Fibroblast of lung (primary cell): ENCODE measurements around the gene CERS3. TPM values are rescaled to one million over a fixed set of nuclear protein-coding genes. Genes with fewer than 3 reads are reported as not detected.

Experiments used
- DNase-seq, 2 donors: peaks; one replicate each; pipeline versions ENCODE4 v3.0.0 to v3.0.0-alpha.2; 2010; ENCODE audit warnings: low read depth in 2 of 2
- H2AFZ ChIP-seq: 2 replicates; pipeline ENCODE4 v1.5.1; 2012; ENCODE audit warnings: low read length, control low read depth, inconsistent platforms
- H3K27ac ChIP-seq: 2 replicates; pipeline ENCODE4 v1.5.1; 2011; ENCODE audit warnings: low read length, control low read depth; ENCODE audit not compliant: insufficient read depth
- H3K27me3 ChIP-seq: 2 replicates; pipeline ENCODE4 v1.5.1; 2011; ENCODE audit warnings: mild to moderate bottlenecking, low read length; ENCODE audit not compliant: control insufficient read depth, insufficient read depth
- H3K36me3 ChIP-seq: 2 replicates; pipeline ENCODE4 v1.5.1; 2011; ENCODE audit warnings: low read length; ENCODE audit not compliant: control insufficient read depth, insufficient read depth
- H3K4me1 ChIP-seq: 2 replicates; pipeline ENCODE4 v1.5.1; 2011; ENCODE audit warnings: low read length; ENCODE audit not compliant: control insufficient read depth, insufficient read depth; ENCODE audit errors: extremely low read depth
- H3K4me2 ChIP-seq: 2 replicates; pipeline ENCODE4 v1.5.1; 2011; ENCODE audit warnings: low read length, control low read depth; ENCODE audit not compliant: insufficient read depth; ENCODE audit errors: extremely low read depth
- H3K4me3 ChIP-seq, 4 experiments: fragments of 200-600 bp in 1 of 4; sonication (generic) in 1 of 4; replicated peaks in 1 of 4; 2 replicates each; pipeline ENCODE4 v1.5.1; 2011 to 2016; ENCODE audit warnings: low read length in 4 of 4, low read depth in 3 of 4, mild to moderate bottlenecking in 3 of 4, control low read depth in 2 of 4, inconsistent platforms in 1 of 4, mixed read lengths in 1 of 4; ENCODE audit not compliant: insufficient read depth in 1 of 4; ENCODE audit errors: control extremely low read depth in 1 of 4
- H3K79me2 ChIP-seq: 2 replicates; pipeline ENCODE4 v1.5.1; 2012; ENCODE audit warnings: mild to moderate bottlenecking, low read length, inconsistent platforms; ENCODE audit not compliant: control insufficient read depth, insufficient read depth
- H3K9ac ChIP-seq: 2 replicates; pipeline ENCODE4 v1.5.1; 2011; ENCODE audit warnings: mild to moderate bottlenecking, low read length, control low read depth; ENCODE audit not compliant: insufficient read depth
- H3K9me3 ChIP-seq: 2 replicates; pipeline ENCODE4 v1.5.1; 2012; ENCODE audit warnings: low read depth, low read length; ENCODE audit not compliant: control insufficient read depth, insufficient read depth
- H4K20me1 ChIP-seq: 2 replicates; pipeline ENCODE4 v1.5.1; 2011; ENCODE audit warnings: low read length; ENCODE audit not compliant: control insufficient read depth, insufficient read depth; ENCODE audit errors: extremely low read depth
- EZH2 ChIP-seq: IDR thresholded peaks from 2 replicates; pipeline ENCODE4 v1.5.1; 2012; ENCODE audit warnings: low read length, control low read depth, mild to moderate bottlenecking; ENCODE audit errors: missing control alignments
- polyA plus RNA-seq, 2 donors: library from polyadenylated mRNA; depleted of rRNA in 1 of 2; stranded (reverse) in 1 of 2; unstranded in 1 of 2; fragments of >200 nt; gene quantifications; 2 replicates each; pipeline ENCODE4 v1.2.1, GENCODE V29; 2011 to 2012; ENCODE audit warnings: missing spikeins in 1 of 2
- total RNA-seq: library from RNA; depleted of rRNA; stranded (reverse); fragments of >200 nt; gene quantifications from 2 replicates; pipeline ENCODE4 v1.2.1, GENCODE V29; 2014
- TF ChIP-seq, protein P1 (sequence below), 2 donors: IDR thresholded peaks in 1 of 2; conservative IDR thresholded peaks in 1 of 2; 1 replicate in 1 of 2; 2 replicates in 1 of 2; pipeline ENCODE4 v1.5.1; 2011 to 2012; ENCODE audit warnings: low read length in 2 of 2, control low read depth in 1 of 2, inconsistent platforms in 1 of 2, low read depth in 1 of 2, mild to moderate bottlenecking in 1 of 2

CERS3 gene
- total and polyA plus RNA-seq, 2 donors (not counting 1 experiment from before 2014, with no cell fraction given): not detected

DNA sequence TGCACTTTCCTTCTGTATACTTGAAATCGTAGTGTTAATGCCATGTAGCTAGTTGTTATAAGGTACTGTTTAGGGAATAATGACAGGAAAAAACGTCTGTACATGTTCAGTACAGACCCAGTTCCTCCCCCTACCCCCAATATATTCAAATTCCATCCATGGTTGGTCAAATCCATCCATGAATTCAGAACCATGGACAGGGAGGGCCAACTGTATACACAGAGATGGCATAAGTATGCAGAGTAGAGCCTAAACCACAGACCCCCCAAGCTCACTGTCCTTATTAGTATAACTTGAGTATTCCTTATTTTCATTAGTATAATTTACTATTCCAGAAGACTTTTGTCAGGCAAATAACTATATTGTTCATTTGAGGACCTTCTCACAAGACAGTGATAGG is 135.7 kb downstream of the CERS3 start:
- Histone ChIP-seq H2AFZ (no peak overlapping the region), H3K4me1 (no peaks in the 10 kb centered on the region), H3K27me3 (no peaks in the 10 kb centered on the region), H3K36me3 (no peaks in the 10 kb centered on the region), H3K4me3 (no peak overlapping the region), H3K27ac (no peak overlapping the region), H3K79me2 (no peaks in the 10 kb centered on the region), H4K20me1 (no peaks in the 10 kb centered on the region), H3K4me2 (no peak overlapping the region), H3K9me3 (no peaks in the 10 kb centered on the region), H3K9ac (no peak overlapping the region)
- no peak for TF ChIP-seq EZH2
- TF ChIP-seq, protein P1, sequence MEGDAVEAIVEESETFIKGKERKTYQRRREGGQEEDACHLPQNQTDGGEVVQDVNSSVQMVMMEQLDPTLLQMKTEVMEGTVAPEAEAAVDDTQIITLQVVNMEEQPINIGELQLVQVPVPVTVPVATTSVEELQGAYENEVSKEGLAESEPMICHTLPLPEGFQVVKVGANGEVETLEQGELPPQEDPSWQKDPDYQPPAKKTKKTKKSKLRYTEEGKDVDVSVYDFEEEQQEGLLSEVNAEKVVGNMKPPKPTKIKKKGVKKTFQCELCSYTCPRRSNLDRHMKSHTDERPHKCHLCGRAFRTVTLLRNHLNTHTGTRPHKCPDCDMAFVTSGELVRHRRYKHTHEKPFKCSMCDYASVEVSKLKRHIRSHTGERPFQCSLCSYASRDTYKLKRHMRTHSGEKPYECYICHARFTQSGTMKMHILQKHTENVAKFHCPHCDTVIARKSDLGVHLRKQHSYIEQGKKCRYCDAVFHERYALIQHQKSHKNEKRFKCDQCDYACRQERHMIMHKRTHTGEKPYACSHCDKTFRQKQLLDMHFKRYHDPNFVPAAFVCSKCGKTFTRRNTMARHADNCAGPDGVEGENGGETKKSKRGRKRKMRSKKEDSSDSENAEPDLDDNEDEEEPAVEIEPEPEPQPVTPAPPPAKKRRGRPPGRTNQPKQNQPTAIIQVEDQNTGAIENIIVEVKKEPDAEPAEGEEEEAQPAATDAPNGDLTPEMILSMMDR (conservative IDR thresholded peaks at IDR 0.05 in 1 of 2, IDR thresholded peaks at IDR 0.05 in 1 of 2; ENCODE audit: low read depth in 1 of 2, low read length in 2 of 2): no peak
- DNase-seq: no peak

- Histone ChIP-seq H3K4me2 (no peak overlapping the region), H3K79me2 (no peaks in the 10 kb centered on the region), H3K9me3 (no peaks in the 10 kb centered on the region), H3K27me3 (no peaks in the 10 kb centered on the region), H3K27ac (no peak overlapping the region), H3K9ac (no peak overlapping the region), H3K4me1 (no peaks in the 10 kb centered on the region), H3K4me3 (no peak overlapping the region), H4K20me1 (no peaks in the 10 kb centered on the region), H2AFZ (no peak overlapping the region), H3K36me3 (no peaks in the 10 kb centered on the region)
- TF ChIP-seq, protein P1 (conservative IDR thresholded peaks at IDR 0.05 in 1 of 2, IDR thresholded peaks at IDR 0.05 in 1 of 2; ENCODE audit: low read depth in 1 of 2, low read length in 2 of 2): no peak
- TF ChIP-seq EZH2: no peak
- no peak for DNase-seq
These were observed 143.3 kb downstream of the CERS3 start for GRCh38 chr15:100385300-100386050.

DNA sequence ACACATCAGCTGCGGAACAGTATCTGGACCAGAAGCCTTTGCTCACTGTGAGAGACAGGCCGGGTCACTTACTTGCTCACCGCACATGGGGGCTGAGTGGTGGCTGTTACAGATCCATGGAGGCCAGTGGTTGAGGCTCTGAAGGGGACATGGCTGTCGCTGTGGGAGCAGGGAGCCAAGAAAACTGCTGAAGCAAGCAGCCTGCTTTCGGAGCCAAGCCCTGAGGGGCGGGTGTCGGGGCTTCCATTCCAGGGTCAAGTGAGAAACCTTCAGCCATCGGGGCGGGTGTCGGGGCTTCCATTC is 144.7 kb downstream of the CERS3 start:
- no peak overlapping the region for H3K4me2 ChIP-seq
- no peaks in the 10 kb centered on the region for H3K9me3 ChIP-seq
- no peak overlapping the region for H3K9ac ChIP-seq
- no peak overlapping the region for H3K27ac ChIP-seq
- no peaks in the 10 kb centered on the region for H3K79me2 ChIP-seq
- no peak for DNase-seq
- H4K20me1 ChIP-seq: no peaks in the 10 kb centered on the region
- H3K36me3 ChIP-seq: no peaks in the 10 kb centered on the region
- H3K4me1 ChIP-seq: no peaks in the 10 kb centered on the region
- H2AFZ ChIP-seq: no peak overlapping the region
- H3K27me3 ChIP-seq: no peaks in the 10 kb centered on the region
- no peak overlapping the region for H3K4me3 ChIP-seq
- TF ChIP-seq EZH2: no peak
- TF ChIP-seq, protein P1 (conservative IDR thresholded peaks at IDR 0.05 in 1 of 2, IDR thresholded peaks at IDR 0.05 in 1 of 2; ENCODE audit: low read depth in 1 of 2, low read length in 2 of 2): no peak
